CD4-positive, alpha-beta memory T cell (primary cell): Measurements from ENCODE around the gene NFATC1. TPM values are rescaled to one million over a fixed set of nuclear protein-coding genes. Genes with fewer than 3 reads are reported as not detected.

ENCODE experiments used
- CTCF ChIA-PET: fragments of 350-600 bp; sonication (Branson Sonifier 250); formaldehyde crosslinking; loops from one replicate; lab custom pipeline; 2021; ENCODE audit warnings: inconsistent platforms; ENCODE audit not compliant: partially characterized antibody; lab: Charles Lee
- POLR2A ChIA-PET: fragments of 350-600 bp; sonication (Branson Sonifier 250); formaldehyde crosslinking; loops from one replicate; lab custom pipeline; 2021; ENCODE audit not compliant: partially characterized antibody; lab: Charles Lee
- DNase-seq, 5 donors: peaks; one replicate each; pipeline versions ENCODE4 v3.0.0 to v3.0.0-alpha.2; 2020 to 2022; ENCODE audit warnings: mixed read lengths in 1 of 5
- H3K27ac ChIP-seq: one replicate; pipeline ENCODE4 v1.7.0; 2013; ENCODE audit warnings: low read depth, low read length
- H3K27me3 ChIP-seq: 2 replicates; pipeline ENCODE4 v1.7.0; 2013; ENCODE audit warnings: mild to moderate bottlenecking, low read length, moderate library complexity; ENCODE audit not compliant: insufficient read depth
- H3K36me3 ChIP-seq: 2 replicates; pipeline ENCODE4 v1.7.0; 2013; ENCODE audit warnings: mild to moderate bottlenecking, low read length, moderate library complexity; ENCODE audit not compliant: insufficient read depth
- H3K4me1 ChIP-seq: 2 replicates; pipeline ENCODE4 v1.7.0; 2013; ENCODE audit warnings: mild to moderate bottlenecking, low read length, moderate library complexity; ENCODE audit not compliant: insufficient read depth
- H3K4me3 ChIP-seq, 2 donors: one replicate each; pipeline ENCODE4 v1.7.0; 2013; ENCODE audit warnings: low read length in 2 of 2, mild to moderate bottlenecking in 1 of 2
- H3K9me3 ChIP-seq, 2 donors: one replicate each; pipeline ENCODE4 v1.7.0; 2013; ENCODE audit warnings: low read length in 2 of 2, control low read depth in 1 of 2; ENCODE audit not compliant: control insufficient read depth in 1 of 2
- H3K27ac Mint-ChIP-seq, 7 donors: one replicate each; pipeline ENCODE4 v1.8.0; 2020 to 2021; ENCODE audit warnings: mixed read lengths in 7 of 7, mild to moderate bottlenecking in 6 of 7, inconsistent platforms in 3 of 7, moderate library complexity in 3 of 7
- H3K27me3 Mint-ChIP-seq, 2 donors: one replicate each; pipeline ENCODE4 v1.8.0; 2020 to 2021; ENCODE audit warnings: mixed read lengths in 2 of 2
- H3K36me3 Mint-ChIP-seq, 2 donors: one replicate each; pipeline ENCODE4 v1.8.0; 2020 to 2021; ENCODE audit warnings: mixed read lengths in 2 of 2, inconsistent platforms in 1 of 2, mild to moderate bottlenecking in 1 of 2
- H3K4me1 Mint-ChIP-seq, 4 donors: one replicate each; pipeline ENCODE4 v1.8.0; 2020 to 2021; ENCODE audit warnings: mixed read lengths in 4 of 4, mild to moderate bottlenecking in 1 of 4
- H3K4me3 Mint-ChIP-seq, 8 donors: one replicate each; pipeline ENCODE4 v1.8.0; 2020 to 2021; ENCODE audit warnings: mixed read lengths in 8 of 8, mild to moderate bottlenecking in 7 of 8, moderate library complexity in 6 of 8, inconsistent platforms in 3 of 8
- H3K9me3 Mint-ChIP-seq, 8 donors: one replicate each; pipeline ENCODE4 v1.8.0; 2020 to 2021; ENCODE audit warnings: mixed read lengths in 8 of 8, mild to moderate bottlenecking in 5 of 8, inconsistent platforms in 3 of 8, moderate library complexity in 1 of 8
- intact Hi-C: fragments of 100-400 bp; cut with micrococcal nuclease; formaldehyde crosslinking; loops from one replicate; pipeline ENCODE4 v1.15.1; 2023
- polyA plus RNA-seq, 2 donors: library from polyadenylated mRNA; unstranded; fragments of 300-500 nt; fragmentation: Illumina TruSeq; gene quantifications; one replicate each; pipeline ENCODE4 v1.2.3, GENCODE V29; 2021
- total RNA-seq, 2 experiments: library from RNA; stranded (reverse); gene quantifications; one replicate each; pipeline ENCODE4 v1.2.3, GENCODE V29; 2021

Gene NFATC1
- total and polyA plus RNA-seq, 4 experiments from 2014 or later, result 15.3 to 69.6 (median 54.9) TPM

DNA sequence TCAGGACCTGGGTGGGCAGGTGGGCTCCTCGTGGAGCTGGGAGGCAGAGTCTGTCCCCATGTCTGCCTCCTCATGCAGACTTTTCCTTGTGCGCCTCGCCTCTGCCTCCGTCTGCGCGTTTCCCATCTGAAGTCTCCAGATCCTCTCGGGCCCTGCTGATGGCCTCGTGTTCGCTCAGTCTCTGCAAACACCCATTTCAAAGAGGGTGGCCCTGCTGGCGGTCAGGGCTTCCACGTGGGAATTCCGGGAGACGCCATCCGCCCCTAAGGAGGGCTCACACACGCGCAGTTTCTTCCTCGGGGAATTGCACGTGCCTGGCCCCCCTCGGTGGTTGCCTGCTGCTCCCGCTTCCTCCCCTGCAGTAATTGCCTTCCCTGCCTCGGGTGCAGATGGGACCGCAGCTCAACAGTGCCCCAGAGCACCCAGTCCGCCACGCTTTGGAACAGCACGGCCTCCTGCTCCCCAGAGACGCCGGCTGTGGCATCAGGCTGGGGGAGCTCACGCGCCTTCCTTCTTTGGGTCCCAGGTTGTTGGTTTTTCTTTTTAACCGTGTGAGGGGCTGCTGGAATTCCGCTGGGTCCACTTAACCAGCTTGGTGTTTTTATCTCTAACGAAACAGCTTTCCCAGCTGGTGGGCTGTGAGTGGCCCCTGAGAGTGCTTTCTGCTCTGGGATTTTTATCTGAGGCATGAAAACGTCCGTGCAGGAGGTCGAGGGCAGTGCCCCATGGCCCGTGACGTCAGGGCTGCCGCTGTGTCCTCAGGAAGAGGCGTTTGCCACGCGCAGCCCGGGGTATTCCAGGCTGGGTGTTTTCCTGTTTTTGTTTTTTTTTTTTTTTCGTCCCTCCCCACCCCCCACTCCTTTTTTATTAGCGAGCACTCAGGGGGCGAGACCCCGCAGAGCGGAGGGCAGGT, 16.1 kb downstream of the NFATC1 start:
- Mint-ChIP-seq H3K4me1 (peaks cover 16 to 53% (median 34%) of the 10 kb centered on the region in 4 donors), H3K27me3 (no peaks in the 10 kb centered on the region), H3K36me3 (peaks cover 25 to 54% of the 10 kb centered on the region in 2 donors), H3K9me3 (peaks cover 0 to 3% (median 0%) of the 10 kb centered on the region in 8 donors), H3K27ac (peak overlapping the region in 2 of 7 donors; percentile 31 to 46), H3K4me3 (no peak overlapping the region)
- DNase-seq, result peak in 1 of 5 donors; percentile 22
- Histone ChIP-seq H3K36me3 (peaks cover 34% of the 10 kb centered on the region), H3K9me3 (no peaks in the 10 kb centered on the region), H3K4me3 (no peak overlapping the region), H3K4me1 (peaks cover 6% of the 10 kb centered on the region), H3K27ac (no peak overlapping the region), H3K27me3 (no peaks in the 10 kb centered on the region)
- POLR2A ChIA-PET, result no interaction called here
- intact Hi-C loops, result no loop called here
- CTCF ChIA-PET, result interaction anchor here (0.6 kb wide), 1 partner anchor 56 kb away, joined by 3 read pairs; no protein-coding TSS in a partner anchor

DNA sequence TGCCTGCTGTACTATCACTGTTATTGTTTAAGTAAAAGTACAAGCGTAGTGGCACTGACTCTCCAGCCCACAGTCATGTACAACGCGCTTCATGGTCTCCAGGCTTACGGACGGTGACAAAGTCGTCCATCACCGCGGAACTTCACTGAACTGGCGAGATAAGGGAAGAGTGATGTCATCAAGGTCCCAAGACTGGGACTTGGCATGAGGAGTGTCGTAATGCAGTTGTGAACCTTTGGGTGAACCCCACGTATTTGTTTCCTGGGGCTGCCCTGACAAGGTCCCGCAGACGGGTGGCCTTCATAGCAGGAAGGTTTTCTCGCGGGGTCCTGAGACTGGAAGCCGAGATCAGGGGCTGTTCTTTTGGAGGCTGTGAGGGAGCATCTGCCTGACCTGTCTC, 17.3 kb downstream of the NFATC1 start:
- H3K27ac ChIP-seq, result no peak overlapping the region
- peaks cover 34% of the 10 kb centered on the region for H3K36me3 ChIP-seq
- H3K4me3 ChIP-seq, result no peak overlapping the region
- intact Hi-C loops, result no loop called here
- Mint-ChIP-seq H3K27me3 (no peaks in the 10 kb centered on the region), H3K9me3 (peaks cover 0 to 3% (median 0%) of the 10 kb centered on the region in 8 donors), H3K4me1 (peaks cover 12 to 45% (median 26%) of the 10 kb centered on the region in 4 donors), H3K36me3 (peaks cover 25 to 50% of the 10 kb centered on the region in 2 donors), H3K4me3 (no peak overlapping the region), H3K27ac (peak overlapping the region in 3 of 7 donors; percentile 31 to 81 (median 36))
- ChIA-PET CTCF (no interaction called here), POLR2A (interaction anchor here (0.7 kb wide), 1 partner anchor 12 kb away, joined by 3 read pairs; no protein-coding TSS in a partner anchor)
- H3K9me3 ChIP-seq, result no peaks in the 10 kb centered on the region
- no peaks in the 10 kb centered on the region for H3K27me3 ChIP-seq
- peak in 1 of 5 donors; percentile 13 for DNase-seq
- peaks cover 3% of the 10 kb centered on the region for H3K4me1 ChIP-seq

DNA sequence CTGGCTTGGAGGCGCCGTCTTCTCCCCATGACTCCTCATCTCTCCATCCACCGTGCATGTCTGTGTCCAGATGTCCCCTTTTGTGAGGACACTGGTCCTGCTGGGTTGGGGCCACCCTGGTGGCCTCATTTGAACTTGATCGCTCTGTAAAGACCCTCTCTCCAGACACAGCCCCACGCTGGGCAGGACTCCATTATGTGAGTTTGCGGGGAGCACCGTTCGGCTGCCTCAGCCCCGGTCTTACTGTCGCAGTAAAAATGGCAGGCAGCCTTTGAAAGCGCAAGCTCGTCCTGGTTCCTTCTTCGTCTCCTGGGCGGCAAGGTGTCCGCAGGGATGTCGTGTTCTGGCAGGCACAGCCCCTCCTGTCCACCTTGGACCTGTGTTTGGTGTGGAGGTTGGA, 17.7 kb downstream of the NFATC1 start:
- Histone ChIP-seq H3K4me1 (peaks cover 3% of the 10 kb centered on the region), H3K36me3 (peaks cover 34% of the 10 kb centered on the region), H3K27ac (no peak overlapping the region), H3K9me3 (no peaks in the 10 kb centered on the region), H3K4me3 (no peak overlapping the region), H3K27me3 (no peaks in the 10 kb centered on the region)
- intact Hi-C loops, result no loop called here
- peak in 1 of 5 donors; percentile 29 for DNase-seq
- H3K9me3 Mint-ChIP-seq, result peaks cover 0 to 3% (median 0%) of the 10 kb centered on the region in 8 donors
- H3K36me3 Mint-ChIP-seq, result peaks cover 25 to 50% of the 10 kb centered on the region in 2 donors
- ChIA-PET CTCF (no interaction called here), POLR2A (interaction anchor here (0.7 kb wide), 1 partner anchor 17 kb away, joined by 3 read pairs; no protein-coding TSS in a partner anchor)
- peaks cover 11 to 49% (median 26%) of the 10 kb centered on the region in 4 donors for H3K4me1 Mint-ChIP-seq
- no peak overlapping the region for H3K4me3 Mint-ChIP-seq
- H3K27ac Mint-ChIP-seq, result peak overlapping the region in 3 of 7 donors; percentile 31 to 75 (median 59)
- H3K27me3 Mint-ChIP-seq, result no peaks in the 10 kb centered on the region

DNA sequence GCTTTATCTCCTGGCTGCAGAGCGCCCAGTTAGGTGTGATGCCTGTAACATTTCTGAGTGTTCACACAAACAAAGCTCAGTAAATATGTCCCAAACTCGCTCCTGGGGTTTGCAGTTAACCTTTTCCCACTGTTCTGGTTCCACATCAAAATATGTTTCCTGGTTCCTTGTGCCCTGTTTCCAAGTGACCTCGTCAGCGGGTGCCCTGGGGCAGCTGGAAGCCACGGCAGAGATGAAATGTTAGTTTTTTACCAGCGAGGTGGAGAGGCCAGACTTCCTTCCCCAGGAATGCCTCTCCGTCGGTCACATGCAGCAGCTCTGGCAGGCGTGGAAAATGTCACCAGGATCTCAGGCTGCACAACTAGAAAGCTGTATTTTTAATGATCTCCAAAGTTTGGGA, 18.2 kb downstream of the NFATC1 start:
- ChIA-PET CTCF (no interaction called here), POLR2A (interaction anchor here (0.7 to 1.1 kb wide), 2 partner anchors 8 to 17 kb away, joined by 3 read pairs; no protein-coding TSS in a partner anchor)
- no peak overlapping the region for H3K4me3 Mint-ChIP-seq
- Histone ChIP-seq H3K9me3 (no peaks in the 10 kb centered on the region), H3K4me3 (no peak overlapping the region), H3K4me1 (peaks cover 3% of the 10 kb centered on the region), H3K27me3 (no peaks in the 10 kb centered on the region), H3K27ac (no peak overlapping the region), H3K36me3 (peaks cover 34% of the 10 kb centered on the region)
- peak overlapping the region in 4 of 7 donors; percentile 55 to 75 (median 58) for H3K27ac Mint-ChIP-seq
- H3K4me1 Mint-ChIP-seq, result peaks cover 11 to 54% (median 30%) of the 10 kb centered on the region in 4 donors
- intact Hi-C loops, result no loop called here
- H3K9me3 Mint-ChIP-seq, result peaks cover 0 to 3% (median 0%) of the 10 kb centered on the region in 8 donors
- H3K27me3 Mint-ChIP-seq, result no peaks in the 10 kb centered on the region
- no peak for DNase-seq
- H3K36me3 Mint-ChIP-seq, result peaks cover 28 to 53% of the 10 kb centered on the region in 2 donors

DNA sequence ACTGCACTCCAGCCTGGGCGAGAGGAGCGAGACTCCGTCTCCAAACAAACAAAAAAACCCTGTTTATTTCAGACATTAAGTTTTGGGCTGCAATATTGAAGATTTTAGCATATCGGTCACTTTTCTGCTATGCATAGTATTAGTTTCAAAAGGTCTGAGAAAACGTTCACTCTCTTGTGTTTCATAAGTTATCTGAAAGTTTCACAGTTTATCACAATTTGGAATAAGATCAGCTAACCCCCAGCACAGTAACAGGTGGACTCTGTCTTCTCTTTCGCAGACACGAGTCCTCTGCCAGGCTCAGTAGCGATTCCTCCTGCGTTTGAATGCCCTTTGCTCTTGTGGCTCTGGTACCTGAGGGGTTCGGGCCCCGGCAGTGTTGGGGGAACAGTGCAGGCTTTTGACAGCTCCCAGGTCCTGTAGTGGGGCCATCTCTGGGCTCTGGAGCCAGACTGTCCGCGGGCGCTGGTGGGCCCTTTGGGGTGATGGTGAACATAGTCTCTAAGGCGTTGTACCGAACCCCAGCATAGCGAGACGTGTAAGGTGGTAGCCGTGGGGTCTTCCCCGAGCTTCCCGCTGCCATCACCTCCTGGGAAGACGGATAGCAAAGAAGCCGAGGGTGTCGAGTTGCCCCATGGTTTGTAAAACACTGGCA, 20.4 kb downstream of the NFATC1 start:
- ChIA-PET POLR2A (no interaction called here), CTCF (no interaction called here)
- H3K9me3 Mint-ChIP-seq, result peaks cover 0 to 5% (median 0%) of the 10 kb centered on the region in 8 donors
- Histone ChIP-seq H3K27me3 (no peaks in the 10 kb centered on the region), H3K9me3 (no peaks in the 10 kb centered on the region), H3K36me3 (peaks cover 41% of the 10 kb centered on the region), H3K27ac (no peak overlapping the region), H3K4me1 (peaks cover 3% of the 10 kb centered on the region), H3K4me3 (no peak overlapping the region)
- H3K36me3 Mint-ChIP-seq, result peaks cover 40 to 64% of the 10 kb centered on the region in 2 donors
- peak overlapping the region in 3 of 7 donors; percentile 12 to 70 (median 25) for H3K27ac Mint-ChIP-seq
- peaks cover 15 to 69% (median 41%) of the 10 kb centered on the region in 4 donors for H3K4me1 Mint-ChIP-seq
- no peak overlapping the region for H3K4me3 Mint-ChIP-seq
- no peak for DNase-seq
- H3K27me3 Mint-ChIP-seq, result no peaks in the 10 kb centered on the region
- intact Hi-C loops, result no loop called here

DNA sequence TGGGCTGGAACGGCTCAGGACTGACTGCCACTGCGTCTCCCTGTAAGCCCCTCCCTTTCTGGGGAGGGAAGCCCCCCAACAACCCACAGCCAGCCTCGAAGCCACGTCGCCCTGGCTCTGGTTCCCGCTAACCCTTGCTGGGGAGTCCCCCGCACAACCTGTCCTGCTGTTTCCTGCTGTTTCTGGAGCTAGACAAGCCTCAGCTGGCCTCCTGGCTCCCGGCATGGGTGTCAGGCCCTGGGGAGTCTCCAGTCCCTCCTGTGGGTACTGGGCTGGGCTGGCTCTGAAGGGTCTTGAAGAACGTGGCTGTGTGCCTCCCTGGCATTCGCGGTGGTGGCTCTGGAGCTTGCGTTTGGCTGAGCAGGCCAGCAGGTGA, 20.9 kb downstream of the NFATC1 start:
- Histone ChIP-seq H3K9me3 (no peaks in the 10 kb centered on the region), H3K27ac (no peak overlapping the region), H3K4me1 (peaks cover 3% of the 10 kb centered on the region), H3K36me3 (peaks cover 46% of the 10 kb centered on the region), H3K27me3 (no peaks in the 10 kb centered on the region), H3K4me3 (no peak overlapping the region)
- POLR2A ChIA-PET, result no interaction called here
- H3K4me3 Mint-ChIP-seq, result no peak overlapping the region
- H3K36me3 Mint-ChIP-seq, result peaks cover 42 to 67% of the 10 kb centered on the region in 2 donors
- intact Hi-C loops, result no loop called here
- DNase-seq, result no peak
- H3K4me1 Mint-ChIP-seq, result peaks cover 15 to 69% (median 42%) of the 10 kb centered on the region in 4 donors
- CTCF ChIA-PET, result no interaction called here
- no peaks in the 10 kb centered on the region for H3K27me3 Mint-ChIP-seq
- H3K27ac Mint-ChIP-seq, result peak overlapping the region in 4 of 7 donors; percentile 42 to 78 (median 49)
- H3K9me3 Mint-ChIP-seq, result peaks cover 0 to 5% (median 0%) of the 10 kb centered on the region in 8 donors
